GM23338 (cell line): ENCODE measurements around the gene PPME1. TPM values are rescaled to one million over a fixed set of nuclear protein-coding genes. Genes with fewer than 3 reads are reported as not detected.

Experiments
- ATAC-seq: fragments of 200-7000 bp; cut with Tn5 transposase; 3 replicates; pipeline ENCODE4 v1.9.1; 2020
- DNase-seq: peaks from one replicate; pipeline ENCODE4 v3.0.0-alpha.2; 2015; ENCODE audit warnings: low spot score
- H2AFZ ChIP-seq: fragments of 200-600 bp; sonication (generic); 2 replicates; pipeline ENCODE4 v1.8.0; 2016; ENCODE audit warnings: antibody characterized with exemption, mild to moderate bottlenecking, moderate library complexity
- H3F3A ChIP-seq: fragments of 200-600 bp; sonication (generic); replicated peaks from 2 replicates; pipeline ENCODE4 v1.8.0; 2017; ENCODE audit warnings: antibody characterized with exemption, mixed run types, low read depth
- H3K27ac ChIP-seq: fragments of 200-600 bp; sonication (generic); 2 replicates; pipeline ENCODE4 v1.6.1; 2016; ENCODE audit warnings: low read depth
- H3K27me3 ChIP-seq: fragments of 200-600 bp; sonication (generic); 2 replicates; pipeline ENCODE4 v1.8.0; 2016; ENCODE audit warnings: mild to moderate bottlenecking, mixed run types, moderate library complexity; ENCODE audit not compliant: insufficient read depth
- H3K36me3 ChIP-seq: fragments of 200-600 bp; sonication (generic); 2 replicates; pipeline ENCODE4 v1.8.0; 2016; ENCODE audit warnings: mild to moderate bottlenecking; ENCODE audit not compliant: insufficient read depth
- H3K4me1 ChIP-seq: fragments of 200-600 bp; sonication (generic); 2 replicates; pipeline ENCODE4 v1.8.0; 2016; ENCODE audit warnings: mild to moderate bottlenecking, moderate library complexity; ENCODE audit not compliant: insufficient read depth
- H3K4me2 ChIP-seq: fragments of 200-600 bp; sonication (generic); 2 replicates; pipeline ENCODE4 v1.7.1; 2017; ENCODE audit warnings: mixed run types
- H3K4me3 ChIP-seq: fragments of 200-600 bp; sonication (generic); 2 replicates; pipeline ENCODE4 v1.6.1; 2016; ENCODE audit warnings: mixed run types
- H3K79me2 ChIP-seq: fragments of 200-600 bp; sonication (generic); replicated peaks from 2 replicates; pipeline ENCODE4 v1.8.0; 2017; ENCODE audit warnings: mild to moderate bottlenecking; ENCODE audit not compliant: insufficient read depth
- H3K9me2 ChIP-seq: fragments of 200-600 bp; sonication (generic); 2 replicates; pipeline ENCODE4 v1.8.0; 2017; ENCODE audit not compliant: insufficient read depth
- H4K20me1 ChIP-seq: fragments of 200-600 bp; sonication (generic); replicated peaks from 2 replicates; pipeline ENCODE4 v1.8.0; 2017; ENCODE audit warnings: mild to moderate bottlenecking; ENCODE audit not compliant: insufficient read depth
- H3K27ac Mint-ChIP-seq: 2 replicates; pipeline ENCODE4 v1.8.0; 2020; ENCODE audit warnings: inconsistent platforms, mild to moderate bottlenecking, moderate library complexity, mixed read lengths
- H3K27me3 Mint-ChIP-seq: 3 replicates; pipeline ENCODE4 v1.8.0; 2022; ENCODE audit warnings: low read depth, mild to moderate bottlenecking, moderate library complexity, mixed read lengths, inconsistent platforms; ENCODE audit not compliant: insufficient read depth, poor library complexity
- H3K36me3 Mint-ChIP-seq: 3 replicates; pipeline ENCODE4 v1.8.0; 2021; ENCODE audit warnings: low read depth, mild to moderate bottlenecking, inconsistent platforms, moderate library complexity, mixed read lengths
- H3K4me1 Mint-ChIP-seq: 3 replicates; pipeline ENCODE4 v1.8.0; 2020; ENCODE audit warnings: mild to moderate bottlenecking, inconsistent platforms, mixed read lengths
- H3K4me3 Mint-ChIP-seq: 3 replicates; pipeline ENCODE4 v1.8.0; 2021; ENCODE audit warnings: moderate library complexity, mild to moderate bottlenecking, inconsistent platforms, mixed read lengths
- H3K9me3 Mint-ChIP-seq: 3 replicates; pipeline ENCODE4 v1.8.0; 2020; ENCODE audit warnings: moderate library complexity, mild to moderate bottlenecking, inconsistent platforms, mixed read lengths
- CREB1 ChIP-seq: fragments of 250-450 bp; sonication (Bioruptor Pico); IDR thresholded peaks from 2 replicates; pipeline ENCODE4 v1.5.0; 2020; ENCODE audit warnings: low read depth, mild to moderate bottlenecking, moderate library complexity
- ETS1 ChIP-seq: IDR thresholded peaks from 2 replicates; pipeline ENCODE4 v1.6.1; 2016; ENCODE audit warnings: antibody characterized with exemption
- EZH2 ChIP-seq: fragments of 200-600 bp; sonication (generic); IDR thresholded peaks from one replicate; pipeline ENCODE4 v1.8.0; 2017; ENCODE audit warnings: antibody characterized with exemption, mild to moderate bottlenecking, low read depth; ENCODE audit not compliant: unreplicated experiment
- EZH2phosphoT487 ChIP-seq: fragments of 200-600 bp; sonication (generic); IDR thresholded peaks from one replicate; pipeline ENCODE4 v1.8.1; 2018; ENCODE audit warnings: antibody characterized with exemption; ENCODE audit not compliant: unreplicated experiment
- JUNB ChIP-seq: IDR thresholded peaks from one replicate; pipeline ENCODE4 v1.6.1; 2016; ENCODE audit warnings: antibody characterized with exemption; ENCODE audit not compliant: unreplicated experiment
- NANOG ChIP-seq: IDR thresholded peaks from 2 replicates; pipeline ENCODE4 v1.6.1; 2016; ENCODE audit warnings: antibody characterized with exemption, borderline replicate concordance
- POLR2AphosphoS5 ChIP-seq: IDR thresholded peaks from 2 replicates; pipeline ENCODE4 v1.6.1; 2016; ENCODE audit warnings: antibody characterized with exemption, low read depth
- REST ChIP-seq: IDR thresholded peaks from one replicate; pipeline ENCODE4 v1.6.1; 2018; ENCODE audit warnings: antibody characterized with exemption; ENCODE audit not compliant: unreplicated experiment
- STAT1 ChIP-seq: IDR thresholded peaks from one replicate; pipeline ENCODE4 v1.6.1; 2016; ENCODE audit warnings: antibody characterized with exemption; ENCODE audit not compliant: unreplicated experiment
- ZNF331 ChIP-seq: fragments of 250-450 bp; sonication (Bioruptor Pico); IDR thresholded peaks from 2 replicates; pipeline ENCODE4 v1.5.0; 2020; ENCODE audit warnings: low read depth, mild to moderate bottlenecking, moderate library complexity
- polyA plus RNA-seq: library from polyadenylated mRNA; unstranded; fragments of >200 nt; fragmentation: Nextera tagmentation; extraction: Ambion mirVana; gene quantifications from 2 replicates; pipeline ENCODE4 v1.2.1, GENCODE V29; 2016
- total RNA-seq: library from RNA; depleted of rRNA; stranded (reverse); fragments of >200 nt; shearing (Covaris generic); gene quantifications from 2 replicates; pipeline ENCODE4 v1.2.3, GENCODE V29; 2014
- TF ChIP-seq, protein P1 (sequence below), 2 experiments: fragments of 200-600 bp in 1 of 2; sonication (generic) in 1 of 2; conservative IDR thresholded peaks; 2 replicates each; pipeline versions ENCODE4 v1.5.1 to v1.6.1; 2016 to 2017; ENCODE audit warnings: antibody characterized with exemption in 2 of 2, low read depth in 2 of 2, mild to moderate bottlenecking in 2 of 2, moderate library complexity in 1 of 2

The PPME1 gene
- total and polyA plus RNA-seq, 2 experiments from 2014 or later: 32.1 to 37.2 TPM

DNA sequence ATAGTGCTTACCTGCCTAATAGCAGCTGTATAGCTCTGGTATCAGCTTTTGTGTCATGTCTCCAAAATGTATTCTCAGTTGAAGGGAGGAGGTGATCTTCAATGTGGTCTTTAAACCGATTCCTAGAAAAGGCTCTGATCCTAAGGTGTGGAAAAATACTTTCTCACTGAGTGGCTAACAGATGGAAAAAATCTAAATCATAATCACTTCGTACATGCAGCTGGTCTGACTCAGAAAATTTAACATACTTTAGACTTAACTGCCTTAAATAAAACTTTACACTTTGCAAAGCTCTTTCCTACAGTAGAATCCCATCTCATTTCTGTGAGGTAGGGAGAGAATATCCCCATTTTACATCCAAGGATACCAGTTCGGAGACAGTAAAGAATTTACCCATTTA, 38.3 kb upstream of the PPME1 start (continued):
- TF ChIP-seq REST (no peak), NANOG (no peak)

DNA sequence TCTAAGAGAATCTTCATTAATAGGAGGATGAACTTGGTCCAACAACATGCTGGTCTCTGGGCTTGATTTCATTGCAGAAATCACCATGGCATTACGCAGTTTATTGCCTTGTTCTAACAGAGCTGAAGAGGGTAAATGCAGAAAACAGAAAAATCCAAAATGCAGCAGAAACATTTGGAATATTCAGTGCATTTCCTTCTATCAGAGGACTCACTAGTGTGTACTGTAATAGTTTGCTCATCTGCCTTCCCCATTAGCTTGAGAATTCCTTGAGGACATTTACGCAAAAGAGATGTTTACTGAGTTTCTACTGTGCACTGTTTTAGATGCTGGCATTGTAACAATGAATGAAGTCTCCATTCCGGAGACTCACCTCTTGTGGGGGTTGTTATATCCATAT, 37.7 kb upstream of the PPME1 start:
- Histone ChIP-seq H3K4me1 (no peaks in the 10 kb centered on the region), H3K27me3 (no peaks in the 10 kb centered on the region), H3K27ac (no peak overlapping the region), H3K9me2 (no peaks in the 10 kb centered on the region), H4K20me1 (no peaks in the 10 kb centered on the region), H3K36me3 (peaks cover 12% of the 10 kb centered on the region), H3K4me2 (no peak overlapping the region), H3F3A (no peaks in the 10 kb centered on the region), H3K4me3 (no peak overlapping the region), H2AFZ (no peak overlapping the region), H3K79me2 (no peaks in the 10 kb centered on the region)
- DNase-seq (no peak), ATAC-seq (no peak)
- H3K36me3 Mint-ChIP-seq: peaks cover 45% of the 10 kb centered on the region
- no peak overlapping the region for H3K4me3 Mint-ChIP-seq
- H3K9me3 Mint-ChIP-seq: peaks cover 11% of the 10 kb centered on the region
- H3K4me1 Mint-ChIP-seq: peaks cover 2% of the 10 kb centered on the region; the same call in 2 of the 3 replicates
- H3K27ac Mint-ChIP-seq: no peak overlapping the region
- H3K27me3 Mint-ChIP-seq: peaks cover 6% of the 10 kb centered on the region
- TF ChIP-seq EZH2phosphoT487 (no peak), NANOG (no peak), REST (no peak), STAT1 (no peak), JUNB (no peak), CREB1 (no peak), ZNF331 (CRISPR knock-in tag) (no peak), ETS1 (no peak), POLR2AphosphoS5 (no peak), EZH2 (no peak)
- TF ChIP-seq, protein P1, sequence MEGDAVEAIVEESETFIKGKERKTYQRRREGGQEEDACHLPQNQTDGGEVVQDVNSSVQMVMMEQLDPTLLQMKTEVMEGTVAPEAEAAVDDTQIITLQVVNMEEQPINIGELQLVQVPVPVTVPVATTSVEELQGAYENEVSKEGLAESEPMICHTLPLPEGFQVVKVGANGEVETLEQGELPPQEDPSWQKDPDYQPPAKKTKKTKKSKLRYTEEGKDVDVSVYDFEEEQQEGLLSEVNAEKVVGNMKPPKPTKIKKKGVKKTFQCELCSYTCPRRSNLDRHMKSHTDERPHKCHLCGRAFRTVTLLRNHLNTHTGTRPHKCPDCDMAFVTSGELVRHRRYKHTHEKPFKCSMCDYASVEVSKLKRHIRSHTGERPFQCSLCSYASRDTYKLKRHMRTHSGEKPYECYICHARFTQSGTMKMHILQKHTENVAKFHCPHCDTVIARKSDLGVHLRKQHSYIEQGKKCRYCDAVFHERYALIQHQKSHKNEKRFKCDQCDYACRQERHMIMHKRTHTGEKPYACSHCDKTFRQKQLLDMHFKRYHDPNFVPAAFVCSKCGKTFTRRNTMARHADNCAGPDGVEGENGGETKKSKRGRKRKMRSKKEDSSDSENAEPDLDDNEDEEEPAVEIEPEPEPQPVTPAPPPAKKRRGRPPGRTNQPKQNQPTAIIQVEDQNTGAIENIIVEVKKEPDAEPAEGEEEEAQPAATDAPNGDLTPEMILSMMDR (conservative IDR thresholded peaks at IDR 0.05; ENCODE audit: low read depth in 2 of 2): no peak
